ENCODE results near the gene MUSK.

Gene MUSK

DNA sequence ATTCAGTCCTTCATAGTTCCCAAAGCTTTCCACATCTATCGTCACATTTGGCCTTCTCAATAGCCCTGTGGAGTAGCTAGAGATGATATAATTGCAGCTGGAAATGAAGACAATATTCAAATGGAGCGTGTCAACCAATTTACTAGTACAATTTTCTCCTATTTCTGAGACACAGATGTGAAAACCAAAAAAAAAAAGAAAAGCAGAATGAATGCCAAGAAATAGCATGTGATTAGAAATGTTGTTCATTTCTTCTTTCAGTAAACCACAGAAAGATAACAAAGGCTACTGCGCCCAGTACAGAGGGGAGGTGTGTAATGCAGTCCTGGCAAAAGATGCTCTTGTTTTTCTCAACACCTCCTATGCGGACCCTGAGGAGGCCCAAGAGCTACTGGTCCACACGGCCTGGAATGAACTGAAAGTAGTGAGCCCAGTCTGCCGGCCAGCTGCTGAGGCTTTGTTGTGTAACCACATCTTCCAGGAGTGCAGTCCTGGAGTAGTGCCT is 99.0 kb downstream of the MUSK start:
- Histone ChIP-seq H3K27me3 (ENCODE audit: insufficient read depth, low read length) (no peaks in the 10 kb centered on the region), H3K4me1 (ENCODE audit: insufficient read depth, low read length, severe bottlenecking) (no peaks in the 10 kb centered on the region), H3K9me2 (ENCODE audit: low read depth, low read length) (no peaks in the 10 kb centered on the region), H3K79me2 (ENCODE audit: insufficient read depth, low read length) (no peaks in the 10 kb centered on the region), H4K20me1 (ENCODE audit: insufficient read depth, low read length) (no peaks in the 10 kb centered on the region), H3K36me3 (ENCODE audit: insufficient read depth, low read length) (no peaks in the 10 kb centered on the region), H3K4me2 (ENCODE audit: low read length) (no peak overlapping the region), H3F3A (ENCODE audit: insufficient read depth, low read length) (no peaks in the 10 kb centered on the region), H3K9me3 (ENCODE audit: low read length) (no peaks in the 10 kb centered on the region), H3K4me3 (ENCODE audit: low read depth, low read length, poor library complexity, severe bottlenecking) (no peak overlapping the region), H3K9ac (ENCODE audit: low read length) (no peak overlapping the region), H3K27ac (ENCODE audit: low read depth, low read length, poor library complexity, severe bottlenecking) (no peak overlapping the region), H2AFZ (ENCODE audit: low read length) (no peak overlapping the region)
- no peak for TF ChIP-seq EZH2 (IDR thresholded peaks at IDR 0.05; ENCODE audit: borderline replicate concordance, low read length)
- TF ChIP-seq, protein P1, sequence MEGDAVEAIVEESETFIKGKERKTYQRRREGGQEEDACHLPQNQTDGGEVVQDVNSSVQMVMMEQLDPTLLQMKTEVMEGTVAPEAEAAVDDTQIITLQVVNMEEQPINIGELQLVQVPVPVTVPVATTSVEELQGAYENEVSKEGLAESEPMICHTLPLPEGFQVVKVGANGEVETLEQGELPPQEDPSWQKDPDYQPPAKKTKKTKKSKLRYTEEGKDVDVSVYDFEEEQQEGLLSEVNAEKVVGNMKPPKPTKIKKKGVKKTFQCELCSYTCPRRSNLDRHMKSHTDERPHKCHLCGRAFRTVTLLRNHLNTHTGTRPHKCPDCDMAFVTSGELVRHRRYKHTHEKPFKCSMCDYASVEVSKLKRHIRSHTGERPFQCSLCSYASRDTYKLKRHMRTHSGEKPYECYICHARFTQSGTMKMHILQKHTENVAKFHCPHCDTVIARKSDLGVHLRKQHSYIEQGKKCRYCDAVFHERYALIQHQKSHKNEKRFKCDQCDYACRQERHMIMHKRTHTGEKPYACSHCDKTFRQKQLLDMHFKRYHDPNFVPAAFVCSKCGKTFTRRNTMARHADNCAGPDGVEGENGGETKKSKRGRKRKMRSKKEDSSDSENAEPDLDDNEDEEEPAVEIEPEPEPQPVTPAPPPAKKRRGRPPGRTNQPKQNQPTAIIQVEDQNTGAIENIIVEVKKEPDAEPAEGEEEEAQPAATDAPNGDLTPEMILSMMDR (IDR thresholded peaks at IDR 0.05; ENCODE audit: low read length): no peak

DNA sequence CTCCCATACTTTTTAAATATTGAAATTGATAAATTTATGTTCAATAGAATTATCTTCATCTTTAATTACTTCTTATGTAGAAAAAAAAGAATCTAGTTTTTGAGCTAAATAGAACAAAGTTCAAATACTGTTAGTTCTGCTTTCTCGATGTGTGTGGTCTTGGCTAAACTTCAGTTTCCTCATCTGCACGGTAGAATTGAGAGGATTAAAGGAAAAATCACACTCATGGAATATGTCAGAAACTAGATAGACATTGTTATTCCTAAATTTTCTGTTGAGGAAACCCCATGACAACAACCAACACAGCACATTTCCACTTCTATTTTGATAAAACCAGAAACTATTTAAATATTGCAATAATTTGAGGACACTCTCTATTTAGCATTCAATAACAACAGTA is 100.3 kb downstream of the MUSK start:
- H3K4me3 ChIP-seq (ENCODE audit: low read depth, low read length, poor library complexity, severe bottlenecking): no peak overlapping the region
- H3K9me2 ChIP-seq (ENCODE audit: low read depth, low read length): no peaks in the 10 kb centered on the region
- H3K36me3 ChIP-seq (ENCODE audit: insufficient read depth, low read length): no peaks in the 10 kb centered on the region
- no peak overlapping the region for H2AFZ ChIP-seq (ENCODE audit: low read length)
- H4K20me1 ChIP-seq (ENCODE audit: insufficient read depth, low read length): no peaks in the 10 kb centered on the region
- no peak overlapping the region for H3K9ac ChIP-seq (ENCODE audit: low read length)
- H3F3A ChIP-seq (ENCODE audit: insufficient read depth, low read length): no peaks in the 10 kb centered on the region
- H3K4me1 ChIP-seq (ENCODE audit: insufficient read depth, low read length, severe bottlenecking): no peaks in the 10 kb centered on the region
- H3K9me3 ChIP-seq (ENCODE audit: low read length): no peaks in the 10 kb centered on the region
- no peak for TF ChIP-seq EZH2 (IDR thresholded peaks at IDR 0.05; ENCODE audit: borderline replicate concordance, low read length)
- TF ChIP-seq, protein P1 (IDR thresholded peaks at IDR 0.05; ENCODE audit: low read length): no peak
- no peak overlapping the region for H3K4me2 ChIP-seq (ENCODE audit: low read length)
- no peaks in the 10 kb centered on the region for H3K27me3 ChIP-seq (ENCODE audit: insufficient read depth, low read length)
- no peaks in the 10 kb centered on the region for H3K79me2 ChIP-seq (ENCODE audit: insufficient read depth, low read length)
- no peak overlapping the region for H3K27ac ChIP-seq (ENCODE audit: low read depth, low read length, poor library complexity, severe bottlenecking)

DNA sequence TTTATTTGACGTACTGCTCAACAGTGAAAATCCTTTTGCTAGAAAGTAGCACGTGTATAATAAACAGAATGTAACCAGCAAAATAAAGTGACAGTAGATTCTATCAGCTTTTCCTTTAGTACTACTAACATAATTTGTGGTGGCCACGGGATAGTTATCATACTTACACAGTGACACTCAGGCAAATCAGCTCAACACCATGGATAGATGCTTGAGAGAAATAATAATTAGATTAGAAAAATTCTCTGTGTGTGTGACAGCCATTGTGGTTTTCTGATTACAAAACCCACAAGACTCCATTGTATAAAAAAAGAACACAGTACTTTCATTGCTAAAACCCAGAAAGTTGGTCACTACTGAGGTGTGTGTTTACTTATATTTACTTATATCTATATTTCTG is 101.1 kb downstream of the MUSK start:
- H3K4me3 ChIP-seq (ENCODE audit: low read depth, low read length, poor library complexity, severe bottlenecking): no peak overlapping the region
- no peak overlapping the region for H3K4me2 ChIP-seq (ENCODE audit: low read length)
- H3K36me3 ChIP-seq (ENCODE audit: insufficient read depth, low read length): no peaks in the 10 kb centered on the region
- no peak overlapping the region for H2AFZ ChIP-seq (ENCODE audit: low read length)
- no peak overlapping the region for H3K9ac ChIP-seq (ENCODE audit: low read length)
- H3K9me2 ChIP-seq (ENCODE audit: low read depth, low read length): no peaks in the 10 kb centered on the region
- H3K27me3 ChIP-seq (ENCODE audit: insufficient read depth, low read length): no peaks in the 10 kb centered on the region
- H3K9me3 ChIP-seq (ENCODE audit: low read length): no peaks in the 10 kb centered on the region
- TF ChIP-seq EZH2 (IDR thresholded peaks at IDR 0.05; ENCODE audit: borderline replicate concordance, low read length): no peak
- TF ChIP-seq, protein P1 (IDR thresholded peaks at IDR 0.05; ENCODE audit: low read length): no peak
- no peaks in the 10 kb centered on the region for H3K79me2 ChIP-seq (ENCODE audit: insufficient read depth, low read length)
- no peaks in the 10 kb centered on the region for H3F3A ChIP-seq (ENCODE audit: insufficient read depth, low read length)
- no peak overlapping the region for H3K27ac ChIP-seq (ENCODE audit: low read depth, low read length, poor library complexity, severe bottlenecking)
- H4K20me1 ChIP-seq (ENCODE audit: insufficient read depth, low read length): no peaks in the 10 kb centered on the region
- H3K4me1 ChIP-seq (ENCODE audit: insufficient read depth, low read length, severe bottlenecking): no peaks in the 10 kb centered on the region

Data from OCI-LY1 (cell line).